ES-I3 (cell line): ENCODE data around the gene POLR3C.

Experiments
- H3K36me3 ChIP-seq: 2 replicates; pipeline ENCODE4 v1.6.1; 2013; ENCODE audit warnings: mild to moderate bottlenecking, low read length, control low read depth, moderate library complexity; ENCODE audit not compliant: insufficient read depth
- H3K4me1 ChIP-seq: 2 replicates; pipeline ENCODE4 v1.6.1; 2013; ENCODE audit warnings: mild to moderate bottlenecking, control low read depth, low read length; ENCODE audit not compliant: insufficient read depth
- H3K9ac ChIP-seq: 2 replicates; pipeline ENCODE4 v1.6.1; 2013; ENCODE audit warnings: low read depth, mild to moderate bottlenecking, low read length, moderate library complexity
- H3K9me3 ChIP-seq: 2 replicates; pipeline ENCODE4 v1.6.1; 2013; ENCODE audit warnings: mild to moderate bottlenecking, low read length, moderate library complexity; ENCODE audit not compliant: control insufficient read depth, insufficient read depth

Gene POLR3C

GRCh38 chr1:145871994-145872924, 48.3 kb downstream of the POLR3C start:
- no peaks in the 10 kb centered on the region for H3K4me1 ChIP-seq
- peak overlapping the region; percentile 52 for H3K9ac ChIP-seq
- no peaks in the 10 kb centered on the region for H3K36me3 ChIP-seq
- no peaks in the 10 kb centered on the region for H3K9me3 ChIP-seq

GRCh38 chr1:145874646-145875045, 50.6 kb downstream of the POLR3C start:
- Histone ChIP-seq H3K9ac (no peak overlapping the region), H3K4me1 (peaks cover 7% of the 10 kb centered on the region; the same call in 1 of the 2 replicates), H3K36me3 (no peaks in the 10 kb centered on the region), H3K9me3 (no peaks in the 10 kb centered on the region)

- no peaks in the 10 kb centered on the region for H3K9me3 ChIP-seq
- H3K36me3 ChIP-seq = no peaks in the 10 kb centered on the region
- H3K9ac ChIP-seq = no peak overlapping the region
- peaks cover 7% of the 10 kb centered on the region for H3K4me1 ChIP-seq
Measured at GRCh38 chr1:145877923-145878486, 54.0 kb downstream of the POLR3C start.

- H3K36me3 ChIP-seq = no peaks in the 10 kb centered on the region
- no peaks in the 10 kb centered on the region for H3K9me3 ChIP-seq
- no peak overlapping the region for H3K9ac ChIP-seq
- peaks cover 7% of the 10 kb centered on the region for H3K4me1 ChIP-seq
Measured at GRCh38 chr1:145878724-145879123, 54.7 kb downstream of the POLR3C start.

- no peaks in the 10 kb centered on the region for H3K36me3 ChIP-seq
- peaks cover 7% of the 10 kb centered on the region for H3K4me1 ChIP-seq
- H3K9ac ChIP-seq = no peak overlapping the region
- H3K9me3 ChIP-seq = no peaks in the 10 kb centered on the region
Measured at GRCh38 chr1:145879775-145880174, 55.8 kb downstream of the POLR3C start.

GRCh38 chr1:145884675-145885074, 60.7 kb downstream of the POLR3C start:
- no peaks in the 10 kb centered on the region for H3K9me3 ChIP-seq
- no peak overlapping the region for H3K9ac ChIP-seq
- H3K36me3 ChIP-seq = no peaks in the 10 kb centered on the region
- no peaks in the 10 kb centered on the region; the same call in 1 of the 2 replicates for H3K4me1 ChIP-seq

GRCh38 chr1:145885738-145886287, 61.8 kb downstream of the POLR3C start, which contains the start of gene ANKRD35:
Gene ANKRD35, minus strand, starts transcription at chr1:145885866. Its CDS starts 108 bp downstream, at chr1:145885758.
- no peaks in the 10 kb centered on the region for H3K9me3 ChIP-seq
- H3K36me3 ChIP-seq = no peaks in the 10 kb centered on the region
- H3K9ac ChIP-seq = peak within 1 kb of the TSS; percentile 66; the same call in 1 of the 2 replicates
- H3K4me1 ChIP-seq = peaks cover 2% of the 10 kb centered on the region; the same call in 1 of the 2 replicates

- Histone ChIP-seq H3K9ac (peak overlapping the region; percentile 66; the same call in 1 of the 2 replicates), H3K36me3 (no peaks in the 10 kb centered on the region), H3K4me1 (peaks cover 7% of the 10 kb centered on the region; the same call in 1 of the 2 replicates), H3K9me3 (no peaks in the 10 kb centered on the region)
Measured at GRCh38 chr1:145886390-145886789, 62.4 kb downstream of the POLR3C start.

GRCh38 chr1:145886816-145887215, 62.8 kb downstream of the POLR3C start:
- Histone ChIP-seq H3K9ac (no peak overlapping the region; the same call in 1 of the 2 replicates), H3K4me1 (peaks cover 10% of the 10 kb centered on the region; the same call in 1 of the 2 replicates), H3K36me3 (no peaks in the 10 kb centered on the region), H3K9me3 (no peaks in the 10 kb centered on the region)

- Histone ChIP-seq H3K4me1 (peaks cover 16% of the 10 kb centered on the region), H3K9ac (no peak overlapping the region), H3K36me3 (no peaks in the 10 kb centered on the region), H3K9me3 (no peaks in the 10 kb centered on the region)
Measured at GRCh38 chr1:145887631-145888030, 63.6 kb downstream of the POLR3C start.

GRCh38 chr1:145889722-145890121, 65.7 kb downstream of the POLR3C start:
- Histone ChIP-seq H3K9ac (no peak overlapping the region), H3K9me3 (no peaks in the 10 kb centered on the region), H3K4me1 (peaks cover 18% of the 10 kb centered on the region), H3K36me3 (no peaks in the 10 kb centered on the region)

GRCh38 chr1:145891143-145891542, 67.1 kb downstream of the POLR3C start:
- no peaks in the 10 kb centered on the region for H3K36me3 ChIP-seq
- H3K9me3 ChIP-seq = no peaks in the 10 kb centered on the region
- H3K4me1 ChIP-seq = peaks cover 18% of the 10 kb centered on the region
- H3K9ac ChIP-seq = no peak overlapping the region

GRCh38 chr1:145891587-145892485, 67.8 kb downstream of the POLR3C start:
- Histone ChIP-seq H3K9me3 (no peaks in the 10 kb centered on the region), H3K9ac (peak overlapping the region; percentile 30; the same call in 1 of the 2 replicates), H3K4me1 (peaks cover 18% of the 10 kb centered on the region), H3K36me3 (no peaks in the 10 kb centered on the region)
